ENCODE measurements around the gene OLA1.

- TF ChIP-seq EZH2phosphoT487 (IDR thresholded peaks at IDR 0.05; ENCODE audit: borderline replicate concordance, low read length) (no peak), CTCF (conservative IDR thresholded peaks at IDR 0.05; ENCODE audit: low read depth, low read length) (no peak)
These were observed 197.3 kb downstream of the OLA1 start for GRCh38 chr2:174051068-174051467.

Data from PC-3 (cell line).